Pancreas (tissue), 10 donors: ENCODE measurements around the gene AGXT. TPM values are rescaled to one million over a fixed set of nuclear protein-coding genes. Genes with fewer than 3 reads are reported as not detected.
A peak's percentile ranks its signal among the peaks of the same experiment; 100 is the strongest.

Experiments
- ATAC-seq, 4 donors: fragments of 200-7000 bp; cut with Tn5 transposase; one replicate each; pipeline versions ENCODE4 v1.8.0 to v1.9.1; 2020; ENCODE audit warnings: mild to moderate bottlenecking in 4 of 4, moderate library complexity in 4 of 4
- DNase-seq, 6 donors: peaks; one replicate each; pipeline ENCODE4 v3.0.0-alpha.2; 2020
- FAIRE-seq: peaks from 2 replicates; lab custom pipeline; 2012; peaks lifted over from hg19 to GRCh38; lab: Jason Lieb, UNC
- H3K27ac ChIP-seq, 4 donors: fragments of 200-600 bp; sonication (generic); 1 replicate in 3 of 4; 2 replicates in 1 of 4; pipeline versions ENCODE4 v1.5.0 to v1.8.0; 2020
- H3K27me3 ChIP-seq, 4 donors: fragments of 200-600 bp; one replicate each; pipeline ENCODE4 v1.8.0; 2021
- H3K36me3 ChIP-seq, 3 donors: fragments of 200-600 bp; sonication (generic) in 1 of 3; one replicate each; pipeline versions ENCODE4 v1.5.0 to v1.8.0; 2020 to 2021
- H3K4me1 ChIP-seq, 3 donors: fragments of 200-600 bp; one replicate each; pipeline ENCODE4 v1.8.0; 2021
- H3K4me3 ChIP-seq, 4 donors: fragments of 200-600 bp; sonication (generic) in 2 of 4; one replicate each; pipeline versions ENCODE4 v1.5.0 to v1.8.0; 2020 to 2021
- H3K9me3 ChIP-seq, 4 donors: fragments of 200-600 bp; one replicate each; pipeline ENCODE4 v1.8.0; 2021
- CTCF ChIP-seq, 4 donors: fragments of 200-600 bp; sonication (generic) in 3 of 4; IDR thresholded peaks; one replicate each; pipeline versions ENCODE4 v1.5.0 to v1.8.0; 2021; ENCODE audit warnings: antibody characterized with exemption in 4 of 4
- WGBS, 2 donors: extraction: QIAGEN DNeasy Blood & Tissue Kit; methylation state at CpG; one replicate each; pipeline ENCODE4 v1.1.7; 2013; 5-methylcytosine and 5-hydroxymethylcytosine counted together
- intact Hi-C, 3 donors: fragments of 100-400 bp; cut with DNase I; formaldehyde crosslinking; loops; one replicate each; pipeline versions ENCODE4 v1.11.1 to v1.14.2; 2022
- polyA plus RNA-seq, 2 donors: library from polyadenylated mRNA; stranded (reverse); fragments of 200-250 nt; gene quantifications; one replicate each; pipeline ENCODE4 v1.2.3, GENCODE V29; 2013
- total RNA-seq, 6 donors: library from RNA; stranded (reverse); fragmentation: NEBNext Ultra II Directional in 4 of 6; extraction: Animal tissue kit (Norgen Biotek cat#: 25700) in 4 of 6; gene quantifications; one replicate each; pipeline versions ENCODE4 v1.2.1 to v1.2.4, GENCODE V29; 2021 to 2023
- donor health status: healthy with polysubstance abuse.
- donor health status: DM: no; HTN: no; CAD: no; lungs with moderate emphysema.
- donor health status: DM: no; HTN: no; CAD: no.
- donor health status: control.
- donor health status: control.
- donor health status: Bipolar disorder and iron deficiency.
- donor health status: DM: yes; HTN: yes; CAD: no.
- donor health status: DM: no; HTN: no; CAD: no.
- donor health status: DM: no; HTN: no; CAD: no.
- donor health status: DM: yes; HTN: yes; CAD: no.

The AGXT gene
- total RNA-seq (under 1 TPM in 1 of 6 donors, not detected in 5; 0.76 TPM), polyA plus RNA-seq (under 1 TPM; 0.07 to 0.08 TPM)

- Histone ChIP-seq H3K36me3 (no peaks in the 10 kb centered on the region), H3K27me3 (no peaks in the 10 kb centered on the region), H3K4me1 (no peaks in the 10 kb centered on the region), H3K4me3 (no peak within 1 kb of the TSS), H3K27ac (no peak within 1 kb of the TSS), H3K9me3 (no peaks in the 10 kb centered on the region)
- whole genome bisulfite sequencing, 2 donors, result 79 to 82% methylated on average over 21 of the region's 21 CpGs
- TF ChIP-seq CTCF (IDR thresholded peaks at IDR 0.05), result no peak
- ATAC-seq, result no peak
- intact Hi-C loops, result no loop called here
- FAIRE-seq, result no peak
- DNase-seq, result no peak
These were observed at the start of gene AGXT for GRCh38 chr2:240868286-240869108. Gene AGXT (plus strand): TSS chr2:240868824. CDS start chr2:240868866, 42 bp downstream.

GRCh38 chr2:240819126-240819857 is 49.3 kb upstream of the AGXT start:
- intact Hi-C loops, result no loop called here
- Histone ChIP-seq H3K36me3 (no peaks in the 10 kb centered on the region), H3K4me3 (peak overlapping the region; percentile 42 to 72 (median 56)), H3K27me3 (no peaks in the 10 kb centered on the region), H3K9me3 (no peaks in the 10 kb centered on the region), H3K4me1 (peaks cover 0 to 4% (median 0%) of the 10 kb centered on the region in 3 donors), H3K27ac (peak overlapping the region; percentile 58 to 74 (median 65))
- no peak for TF ChIP-seq CTCF (IDR thresholded peaks at IDR 0.05)
- FAIRE-seq (no peak), DNase-seq (peak; percentile 68 to 88 (median 83)), ATAC-seq (peak; percentile 73 to 83 (median 74))
- 1 to 2% methylated on average over 36 to 80 of the region's 81 CpGs for WGBS, 2 donors

GRCh38 chr2:240819858-240820606 is 48.6 kb upstream of the AGXT start, which contains the start of gene KIF1A:
Gene KIF1A (minus strand): TSS chr2:240820219. CDS start chr2:240797752, 22,467 bp downstream.
- FAIRE-seq (no peak), ATAC-seq (peak; percentile 66 to 73 (median 72)), DNase-seq (peak; percentile 74 to 87 (median 82))
- 0 to 1% methylated on average over 30 to 104 of the region's 104 CpGs for WGBS, 2 donors
- intact Hi-C loops, result no loop called here
- H3K4me1 ChIP-seq, result peaks cover 0 to 4% (median 0%) of the 10 kb centered on the region in 3 donors
- peak within 1 kb of the TSS; percentile 42 to 72 (median 56) for H3K4me3 ChIP-seq
- no peaks in the 10 kb centered on the region for H3K36me3 ChIP-seq
- no peaks in the 10 kb centered on the region for H3K9me3 ChIP-seq
- TF ChIP-seq CTCF (IDR thresholded peaks at IDR 0.05), result no peak
- no peaks in the 10 kb centered on the region for H3K27me3 ChIP-seq
- peak within 1 kb of the TSS; percentile 58 to 74 (median 65) for H3K27ac ChIP-seq

- DNase-seq, result peak in 4 of 6 donors; percentile 41 to 81 (median 64)
- TF ChIP-seq CTCF (IDR thresholded peaks at IDR 0.05), result no peak
- intact Hi-C loops, result no loop called here
- H3K36me3 ChIP-seq, result no peaks in the 10 kb centered on the region
- H3K27ac ChIP-seq, result peak overlapping the region in 1 of 4 donors; percentile 22
- 3% methylated on average over 33 to 64 of the region's 64 CpGs for WGBS, 2 donors
- H3K4me3 ChIP-seq, result peak overlapping the region in 3 of 4 donors; percentile 45 to 72 (median 67)
- FAIRE-seq, result no peak
- H3K9me3 ChIP-seq, result no peaks in the 10 kb centered on the region
- ATAC-seq, result peak; percentile 19 to 45 (median 26)
- peaks cover 0 to 2% (median 0%) of the 10 kb centered on the region in 4 donors for H3K27me3 ChIP-seq
- H3K4me1 ChIP-seq, result peaks cover 0 to 4% (median 0%) of the 10 kb centered on the region in 3 donors
These were observed 47.8 kb upstream of the AGXT start for GRCh38 chr2:240820607-240821428.
